Naive thymus-derived CD4-positive, alpha-beta T cell (primary cell): ENCODE data around the gene CRTC3. TPM values are rescaled to one million over a fixed set of nuclear protein-coding genes. Genes with fewer than 3 reads are reported as not detected.
A peak's percentile ranks its signal among the peaks of the same experiment; 100 is the strongest.

ENCODE experiments used
- ATAC-seq: fragments of 150-1000 bp; cut with Tn5 transposase; 2 replicates; pipeline ENCODE4 v1.10.0; 2021; ENCODE audit warnings: mild to moderate bottlenecking, moderate library complexity
- CTCF ChIA-PET: fragments of 350-600 bp; sonication (Branson Sonifier 250); formaldehyde crosslinking; loops from one replicate; lab custom pipeline; 2021; ENCODE audit warnings: antibody characterized with exemption; lab: Charles Lee
- POLR2A ChIA-PET: fragments of 350-600 bp; sonication (Branson Sonifier 250); formaldehyde crosslinking; loops from one replicate; lab custom pipeline; 2021; ENCODE audit warnings: antibody characterized with exemption, inconsistent platforms; lab: Charles Lee
- DNase-seq, 9 donors: peaks; one replicate each; pipeline versions ENCODE4 v3.0.0 to v3.0.0-alpha.2; 2020 to 2022; ENCODE audit warnings: mixed read lengths in 1 of 9
- H3K27ac ChIP-seq: one replicate; pipeline ENCODE4 v1.7.0; 2013; ENCODE audit warnings: mild to moderate bottlenecking, low read depth, low read length, moderate library complexity
- H3K27me3 ChIP-seq, 2 donors: one replicate each; pipeline ENCODE4 v1.7.0; 2013; ENCODE audit warnings: low read length in 2 of 2, mild to moderate bottlenecking in 2 of 2, moderate library complexity in 2 of 2; ENCODE audit not compliant: control insufficient read depth in 2 of 2, insufficient read depth in 2 of 2
- H3K36me3 ChIP-seq, 3 experiments: 1 replicate in 2 of 3; 2 replicates in 1 of 3; pipeline ENCODE4 v1.7.0; 2013; ENCODE audit warnings: low read length in 3 of 3, mild to moderate bottlenecking in 3 of 3, moderate library complexity in 1 of 3; ENCODE audit not compliant: insufficient read depth in 3 of 3, control insufficient read depth in 2 of 3
- H3K4me1 ChIP-seq, 2 donors: one replicate each; pipeline ENCODE4 v1.7.0; 2013; ENCODE audit warnings: low read length in 2 of 2, mild to moderate bottlenecking in 2 of 2, moderate library complexity in 1 of 2; ENCODE audit not compliant: control insufficient read depth in 2 of 2, insufficient read depth in 2 of 2
- H3K4me3 ChIP-seq: 2 replicates; pipeline ENCODE4 v1.7.0; 2013; ENCODE audit warnings: mild to moderate bottlenecking, low read length
- H3K9me3 ChIP-seq, 3 experiments: 1 replicate in 2 of 3; 2 replicates in 1 of 3; pipeline ENCODE4 v1.7.0; 2013; ENCODE audit warnings: low read length in 3 of 3; ENCODE audit not compliant: control insufficient read depth in 2 of 3
- H3K27ac Mint-ChIP-seq, 9 donors: one replicate each; pipeline ENCODE4 v1.8.0; 2020 to 2022; ENCODE audit warnings: mixed read lengths in 9 of 9, mild to moderate bottlenecking in 8 of 9, moderate library complexity in 5 of 9, inconsistent platforms in 2 of 9
- H3K27me3 Mint-ChIP-seq, 5 donors: one replicate each; pipeline ENCODE4 v1.8.0; 2021 to 2022; ENCODE audit warnings: mixed read lengths in 5 of 5, mild to moderate bottlenecking in 1 of 5
- H3K36me3 Mint-ChIP-seq, 5 donors: one replicate each; pipeline ENCODE4 v1.8.0; 2020 to 2022; ENCODE audit warnings: mixed read lengths in 5 of 5, mild to moderate bottlenecking in 3 of 5, inconsistent platforms in 1 of 5
- H3K4me1 Mint-ChIP-seq, 7 donors: one replicate each; pipeline ENCODE4 v1.8.0; 2020 to 2022; ENCODE audit warnings: mixed read lengths in 7 of 7, mild to moderate bottlenecking in 3 of 7, inconsistent platforms in 1 of 7
- H3K4me3 Mint-ChIP-seq, 10 donors: one replicate each; pipeline ENCODE4 v1.8.0; 2020 to 2022; ENCODE audit warnings: mild to moderate bottlenecking in 10 of 10, mixed read lengths in 10 of 10, moderate library complexity in 6 of 10, inconsistent platforms in 2 of 10
- H3K9me3 Mint-ChIP-seq, 11 donors: one replicate each; pipeline ENCODE4 v1.8.0; 2020 to 2022; ENCODE audit warnings: mixed read lengths in 11 of 11, mild to moderate bottlenecking in 4 of 11, inconsistent platforms in 1 of 11, moderate library complexity in 1 of 11
- intact Hi-C, 2 donors: fragments of 100-400 bp; cut with micrococcal nuclease; formaldehyde crosslinking; loops; one replicate each; pipeline ENCODE4 v1.15.1; 2023
- polyA plus RNA-seq, 2 donors: library from polyadenylated mRNA; unstranded; fragments of 300-500 nt; fragmentation: Illumina TruSeq; gene quantifications; one replicate each; pipeline ENCODE4 v1.2.3, GENCODE V29; 2021
- total RNA-seq, 6 experiments: library from RNA in 5 of 6; stranded (reverse) in 5 of 6; gene quantifications; 1 replicate in 5 of 6; 2 replicates in 1 of 6; pipeline ENCODE4 v1.2.3 and lab custom pipeline; 2021 to 2026

Gene CRTC3
- total and polyA plus RNA-seq, 7 experiments from 2014 or later, result 40.5 to 132 (median 106) TPM

GRCh38 chr15:90618330-90619125 is 88.8 kb downstream of the CRTC3 start:
- Histone ChIP-seq H3K9me3 (no peaks in the 10 kb centered on the region), H3K36me3 (peaks cover 0 to 31% (median 3%) of the 10 kb centered on the region in 3 experiments), H3K27ac (peak overlapping the region; percentile 31), H3K4me1 (peaks cover 0 to 21% of the 10 kb centered on the region in 2 donors), H3K27me3 (no peaks in the 10 kb centered on the region), H3K4me3 (no peak overlapping the region)
- no peaks in the 10 kb centered on the region for H3K9me3 Mint-ChIP-seq
- intact Hi-C loops, result loop anchor here (2.0 to 5.0 kb wide), 2 partner anchors 86 to 298 kb away; no protein-coding TSS in a partner anchor
- peaks cover 28 to 60% (median 50%) of the 10 kb centered on the region in 7 donors for H3K4me1 Mint-ChIP-seq
- ATAC-seq (no peak), DNase-seq (no peak)
- H3K27ac Mint-ChIP-seq, result peak overlapping the region; percentile 19 to 93 (median 87)
- peak overlapping the region in 2 of 10 donors; percentile 19 to 27 for H3K4me3 Mint-ChIP-seq
- no peaks in the 10 kb centered on the region for H3K27me3 Mint-ChIP-seq
- ChIA-PET CTCF (interaction anchor here (0.6 to 2.8 kb wide), 9 partner anchors 11 to 102 kb away, joined by 3 to 12 read pairs (median 3); no protein-coding TSS in a partner anchor), POLR2A (interaction anchor here (1.1 to 1.7 kb wide), 3 partner anchors 54 to 87 kb away, joined by 3 to 8 read pairs (median 5); no protein-coding TSS in a partner anchor)
- peaks cover 13 to 38% (median 34%) of the 10 kb centered on the region in 5 donors for H3K36me3 Mint-ChIP-seq

DNA sequence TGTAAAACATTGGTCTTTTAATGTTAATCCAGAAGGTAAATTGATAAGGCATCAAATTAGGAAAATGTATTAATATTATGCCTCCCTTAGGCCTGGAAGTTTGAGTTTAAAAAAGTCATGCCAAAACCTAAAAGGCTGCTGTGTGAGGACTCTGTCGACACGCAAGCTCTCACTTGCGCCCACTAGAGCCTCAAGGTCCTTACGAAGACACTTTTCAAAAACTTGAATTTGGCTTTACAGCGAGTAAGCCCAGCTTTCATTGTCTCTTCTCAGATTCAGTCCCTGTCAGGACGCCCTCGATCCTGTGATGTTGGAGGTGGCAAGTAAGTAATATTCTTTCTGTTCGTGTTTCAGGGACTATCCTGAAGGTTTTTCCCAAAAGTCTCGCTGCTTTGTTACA is 89.7 kb downstream of the CRTC3 start:
- Mint-ChIP-seq H3K9me3 (no peaks in the 10 kb centered on the region), H3K27ac (peak overlapping the region; percentile 64 to 97 (median 90)), H3K4me3 (peak overlapping the region; percentile 0 to 82 (median 76)), H3K27me3 (no peaks in the 10 kb centered on the region), H3K4me1 (peaks cover 22 to 51% (median 42%) of the 10 kb centered on the region in 7 donors), H3K36me3 (peaks cover 13 to 35% (median 28%) of the 10 kb centered on the region in 5 donors)
- POLR2A ChIA-PET, result interaction anchor here (1.1 to 1.7 kb wide), 3 partner anchors 55 to 88 kb away, joined by 3 to 8 read pairs (median 5); no protein-coding TSS in a partner anchor
- no peaks in the 10 kb centered on the region for H3K9me3 ChIP-seq
- no peaks in the 10 kb centered on the region for H3K27me3 ChIP-seq
- H3K4me1 ChIP-seq, result peaks cover 0 to 19% of the 10 kb centered on the region in 2 donors
- no peak overlapping the region for H3K4me3 ChIP-seq
- DNase-seq (peak in 4 of 9 donors; percentile 31 to 50 (median 32)), ATAC-seq (peak; percentile 56)
- peak overlapping the region; percentile 53 for H3K27ac ChIP-seq
- CTCF ChIA-PET, result interaction anchor here (0.6 to 2.8 kb wide), 9 partner anchors 12 to 318 kb away, joined by 3 to 12 read pairs (median 4); no protein-coding TSS in a partner anchor
- intact Hi-C loops, result loop anchor here (2.0 to 5.0 kb wide), 2 partner anchors 87 to 299 kb away; no protein-coding TSS in a partner anchor
- H3K36me3 ChIP-seq, result peaks cover 0 to 40% (median 3%) of the 10 kb centered on the region in 3 experiments

DNA sequence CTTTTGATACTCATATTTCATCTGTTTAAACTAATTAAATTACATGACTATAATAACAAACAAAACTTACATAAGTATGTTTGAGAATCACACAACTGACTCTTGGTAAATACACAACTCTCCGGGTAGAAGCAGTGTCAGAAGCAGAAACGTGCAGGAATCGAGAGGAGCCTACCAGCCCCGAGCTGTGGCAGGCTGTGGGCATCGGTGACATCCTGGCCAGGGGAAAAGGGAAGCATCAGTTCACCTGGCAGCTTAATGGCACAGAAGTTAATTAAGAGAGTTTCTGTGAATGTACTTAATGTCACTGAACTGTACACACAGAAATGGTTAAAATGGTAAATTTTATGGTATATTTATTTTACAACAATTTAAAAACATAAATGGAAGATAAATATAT is 90.2 kb downstream of the CRTC3 start:
- H3K36me3 Mint-ChIP-seq, result peaks cover 13 to 34% (median 28%) of the 10 kb centered on the region in 5 donors
- DNase-seq (no peak), ATAC-seq (peak; percentile 22)
- H3K4me1 ChIP-seq, result peaks cover 0 to 18% of the 10 kb centered on the region in 2 donors
- H3K4me3 ChIP-seq, result no peak overlapping the region
- intact Hi-C loops, result loop anchor here (1.0 to 10.0 kb wide), 8 partner anchors 26 to 299 kb away; no protein-coding TSS in a partner anchor
- ChIA-PET CTCF (interaction anchor here (0.6 to 2.8 kb wide), 6 partner anchors 16 to 319 kb away, joined by 3 to 12 read pairs (median 4); no protein-coding TSS in a partner anchor), POLR2A (interaction anchor here (1.1 to 1.8 kb wide), 3 partner anchors 59 to 89 kb away, joined by 3 to 8 read pairs (median 5); no protein-coding TSS in a partner anchor)
- peaks cover 21 to 46% (median 40%) of the 10 kb centered on the region in 7 donors for H3K4me1 Mint-ChIP-seq
- no peaks in the 10 kb centered on the region for H3K27me3 ChIP-seq
- H3K9me3 ChIP-seq, result no peaks in the 10 kb centered on the region
- H3K27ac Mint-ChIP-seq, result peak overlapping the region; percentile 64 to 97 (median 90)
- no peaks in the 10 kb centered on the region for H3K9me3 Mint-ChIP-seq
- peak overlapping the region; percentile 53 for H3K27ac ChIP-seq
- H3K36me3 ChIP-seq, result peaks cover 0 to 45% (median 3%) of the 10 kb centered on the region in 3 experiments
- H3K4me3 Mint-ChIP-seq, result peak overlapping the region; percentile 1 to 82 (median 76)
- H3K27me3 Mint-ChIP-seq, result no peaks in the 10 kb centered on the region

DNA sequence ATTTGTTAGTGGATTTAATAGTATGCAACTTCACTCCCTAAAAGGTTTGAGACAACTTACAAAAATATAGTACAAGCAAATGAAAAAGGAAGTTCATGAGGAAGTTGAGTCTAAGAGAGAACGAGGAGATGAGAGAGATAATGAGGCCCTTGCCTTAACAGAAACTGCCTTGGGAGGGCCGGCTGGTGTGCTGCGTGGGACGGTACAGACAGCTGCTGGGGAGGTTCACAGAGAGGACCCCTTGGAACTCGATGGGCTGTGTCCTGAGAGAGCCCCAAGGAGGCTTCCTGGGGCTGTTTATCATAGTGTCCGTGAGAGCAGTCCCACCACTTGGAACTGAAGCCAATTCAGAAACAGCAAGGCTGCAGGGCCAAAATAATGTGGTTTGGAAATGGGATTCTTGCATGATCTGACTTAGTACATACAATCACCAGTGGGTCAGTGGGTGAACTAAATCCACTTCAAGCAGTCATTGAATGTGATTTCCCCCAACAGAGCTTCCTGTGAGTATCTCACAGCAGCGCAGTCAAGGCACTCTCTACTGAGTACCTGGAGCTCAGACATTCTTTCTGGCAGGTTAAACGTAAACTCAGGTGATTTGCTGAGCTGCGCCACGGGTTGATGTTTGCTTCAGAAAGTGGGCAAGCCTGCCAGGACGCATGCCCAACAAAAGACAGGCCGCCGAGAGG is 90.8 kb downstream of the CRTC3 start:
- Histone ChIP-seq H3K4me1 (peaks cover 0 to 18% of the 10 kb centered on the region in 2 donors), H3K4me3 (peak overlapping the region; percentile 32), H3K36me3 (peaks cover 0 to 47% (median 5%) of the 10 kb centered on the region in 3 experiments), H3K27ac (peak overlapping the region; percentile 53), H3K27me3 (no peaks in the 10 kb centered on the region), H3K9me3 (no peaks in the 10 kb centered on the region)
- ChIA-PET CTCF (interaction anchor here (0.8 to 2.8 kb wide), 5 partner anchors 17 to 265 kb away, joined by 3 to 12 read pairs (median 4); no protein-coding TSS in a partner anchor), POLR2A (interaction anchor here (0.7 to 1.8 kb wide), 5 partner anchors 22 to 90 kb away, joined by 3 to 5 read pairs (median 3); no protein-coding TSS in a partner anchor)
- H3K9me3 Mint-ChIP-seq, result no peaks in the 10 kb centered on the region
- intact Hi-C loops, result loop anchor here (1.0 to 10.0 kb wide), 6 partner anchors 26 to 298 kb away; no protein-coding TSS in a partner anchor
- peaks cover 21 to 44% (median 38%) of the 10 kb centered on the region in 7 donors for H3K4me1 Mint-ChIP-seq
- peak overlapping the region; percentile 42 to 82 (median 75) for H3K4me3 Mint-ChIP-seq
- ATAC-seq, result peak; percentile 80
- peaks cover 13 to 33% (median 28%) of the 10 kb centered on the region in 5 donors for H3K36me3 Mint-ChIP-seq
- peak overlapping the region; percentile 85 to 97 (median 90) for H3K27ac Mint-ChIP-seq
- H3K27me3 Mint-ChIP-seq, result no peaks in the 10 kb centered on the region
- DNase-seq, result peak in 5 of 9 donors; percentile 28 to 45 (median 39)

- ATAC-seq (no peak), DNase-seq (no peak)
- Mint-ChIP-seq H3K4me1 (peaks cover 12 to 22% (median 17%) of the 10 kb centered on the region in 7 donors), H3K4me3 (no peak overlapping the region), H3K36me3 (peaks cover 5 to 28% (median 17%) of the 10 kb centered on the region in 5 donors), H3K27ac (no peak overlapping the region), H3K27me3 (no peaks in the 10 kb centered on the region), H3K9me3 (no peaks in the 10 kb centered on the region)
- H3K9me3 ChIP-seq, result no peaks in the 10 kb centered on the region
- H3K36me3 ChIP-seq, result peaks cover 3 to 55% (median 10%) of the 10 kb centered on the region in 3 experiments
- H3K4me3 ChIP-seq, result no peak overlapping the region
- no peak overlapping the region for H3K27ac ChIP-seq
- ChIA-PET POLR2A (interaction anchor here (1.5 kb wide), 1 partner anchor 88 kb away, joined by 3 read pairs; no protein-coding TSS in a partner anchor), CTCF (interaction anchor here (0.6 kb wide), 1 partner anchor 472 kb away, joined by 8 read pairs; no protein-coding TSS in a partner anchor)
- no peaks in the 10 kb centered on the region for H3K27me3 ChIP-seq
- intact Hi-C loops, result loop anchor here in 1 of 2 donors (5.0 to 10.0 kb wide), 2 partner anchors 131 to 302 kb away; no protein-coding TSS in a partner anchor
- peaks cover 0 to 18% of the 10 kb centered on the region in 2 donors for H3K4me1 ChIP-seq
Measured at GRCh38 chr15:90623854-90624253, 94.1 kb downstream of the CRTC3 start.
